CD4-positive, alpha-beta memory T cell (primary cell): ENCODE data around the gene RSU1. TPM values are rescaled to one million over a fixed set of nuclear protein-coding genes. Genes with fewer than 3 reads are reported as not detected.

Experiments
- CTCF ChIA-PET: fragments of 350-600 bp; sonication (Branson Sonifier 250); formaldehyde crosslinking; loops from one replicate; lab custom pipeline; 2021; ENCODE audit warnings: inconsistent platforms; ENCODE audit not compliant: partially characterized antibody; lab: Charles Lee
- POLR2A ChIA-PET: fragments of 350-600 bp; sonication (Branson Sonifier 250); formaldehyde crosslinking; loops from one replicate; lab custom pipeline; 2021; ENCODE audit not compliant: partially characterized antibody; lab: Charles Lee
- DNase-seq, 5 donors: peaks; one replicate each; pipeline versions ENCODE4 v3.0.0 to v3.0.0-alpha.2; 2020 to 2022; ENCODE audit warnings: mixed read lengths in 1 of 5
- H3K27ac ChIP-seq: one replicate; pipeline ENCODE4 v1.7.0; 2013; ENCODE audit warnings: low read depth, low read length
- H3K27me3 ChIP-seq: 2 replicates; pipeline ENCODE4 v1.7.0; 2013; ENCODE audit warnings: mild to moderate bottlenecking, low read length, moderate library complexity; ENCODE audit not compliant: insufficient read depth
- H3K36me3 ChIP-seq: 2 replicates; pipeline ENCODE4 v1.7.0; 2013; ENCODE audit warnings: mild to moderate bottlenecking, low read length, moderate library complexity; ENCODE audit not compliant: insufficient read depth
- H3K4me1 ChIP-seq: 2 replicates; pipeline ENCODE4 v1.7.0; 2013; ENCODE audit warnings: mild to moderate bottlenecking, low read length, moderate library complexity; ENCODE audit not compliant: insufficient read depth
- H3K4me3 ChIP-seq, 2 donors: one replicate each; pipeline ENCODE4 v1.7.0; 2013; ENCODE audit warnings: low read length in 2 of 2, mild to moderate bottlenecking in 1 of 2
- H3K9me3 ChIP-seq, 2 donors: one replicate each; pipeline ENCODE4 v1.7.0; 2013; ENCODE audit warnings: low read length in 2 of 2, control low read depth in 1 of 2; ENCODE audit not compliant: control insufficient read depth in 1 of 2
- H3K27ac Mint-ChIP-seq, 7 donors: one replicate each; pipeline ENCODE4 v1.8.0; 2020 to 2021; ENCODE audit warnings: mixed read lengths in 7 of 7, mild to moderate bottlenecking in 6 of 7, inconsistent platforms in 3 of 7, moderate library complexity in 3 of 7
- H3K27me3 Mint-ChIP-seq, 2 donors: one replicate each; pipeline ENCODE4 v1.8.0; 2020 to 2021; ENCODE audit warnings: mixed read lengths in 2 of 2
- H3K36me3 Mint-ChIP-seq, 2 donors: one replicate each; pipeline ENCODE4 v1.8.0; 2020 to 2021; ENCODE audit warnings: mixed read lengths in 2 of 2, inconsistent platforms in 1 of 2, mild to moderate bottlenecking in 1 of 2
- H3K4me1 Mint-ChIP-seq, 4 donors: one replicate each; pipeline ENCODE4 v1.8.0; 2020 to 2021; ENCODE audit warnings: mixed read lengths in 4 of 4, mild to moderate bottlenecking in 1 of 4
- H3K4me3 Mint-ChIP-seq, 8 donors: one replicate each; pipeline ENCODE4 v1.8.0; 2020 to 2021; ENCODE audit warnings: mixed read lengths in 8 of 8, mild to moderate bottlenecking in 7 of 8, moderate library complexity in 6 of 8, inconsistent platforms in 3 of 8
- H3K9me3 Mint-ChIP-seq, 8 donors: one replicate each; pipeline ENCODE4 v1.8.0; 2020 to 2021; ENCODE audit warnings: mixed read lengths in 8 of 8, mild to moderate bottlenecking in 5 of 8, inconsistent platforms in 3 of 8, moderate library complexity in 1 of 8
- intact Hi-C: fragments of 100-400 bp; cut with micrococcal nuclease; formaldehyde crosslinking; loops from one replicate; pipeline ENCODE4 v1.15.1; 2023
- polyA plus RNA-seq, 2 donors: library from polyadenylated mRNA; unstranded; fragments of 300-500 nt; fragmentation: Illumina TruSeq; gene quantifications; one replicate each; pipeline ENCODE4 v1.2.3, GENCODE V29; 2021
- total RNA-seq, 2 experiments: library from RNA; stranded (reverse); gene quantifications; one replicate each; pipeline ENCODE4 v1.2.3, GENCODE V29; 2021

RSU1 gene
- total and polyA plus RNA-seq, 4 experiments from 2014 or later, result 53.6 to 186 (median 95.1) TPM

DNA sequence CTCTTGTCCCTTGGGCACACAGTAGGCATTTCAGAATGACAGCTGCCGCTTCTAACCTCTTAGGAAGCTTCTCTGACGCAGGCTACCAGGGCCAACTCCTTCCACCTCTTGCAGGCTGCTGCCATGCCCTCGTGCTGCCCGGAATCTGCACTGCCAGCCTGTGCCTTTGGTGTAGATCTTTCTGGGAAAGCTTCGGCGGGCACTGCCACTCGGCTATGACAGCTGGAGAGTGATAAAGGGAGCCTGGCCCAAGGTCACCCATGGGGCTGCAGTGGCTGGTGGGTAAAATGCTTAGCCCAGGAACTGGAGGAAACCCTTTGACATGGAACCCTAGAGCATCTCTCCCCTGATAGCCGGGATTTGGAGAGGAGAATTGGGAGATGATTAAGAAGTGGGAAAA is 217.6 kb downstream of the RSU1 start:
- peaks cover 0 to 4% (median 0%) of the 10 kb centered on the region in 4 donors for H3K4me1 Mint-ChIP-seq
- CTCF ChIA-PET, result interaction anchor here (1.0 kb wide), 1 partner anchor 14 kb away, joined by 6 read pairs; no protein-coding TSS in a partner anchor

DNA sequence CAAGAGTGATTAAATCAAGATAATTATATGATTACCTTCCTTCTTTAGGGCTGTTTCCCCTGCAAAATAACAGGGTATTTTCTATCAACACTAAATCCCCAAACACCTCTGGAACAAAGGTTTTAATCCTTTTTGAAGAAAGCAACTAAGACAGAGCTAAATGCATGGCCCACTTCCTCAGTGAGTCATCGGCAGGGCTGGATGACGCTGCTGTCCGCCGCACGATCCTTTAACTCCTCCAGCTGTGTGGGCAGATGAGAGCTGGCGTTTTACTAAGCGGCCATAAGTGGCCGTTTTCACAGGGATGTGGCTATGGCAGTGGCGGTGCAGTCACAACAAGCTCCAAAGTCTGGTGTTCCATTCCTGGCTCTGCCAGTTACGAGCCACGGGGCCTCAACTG is 219.6 kb downstream of the RSU1 start:
- Mint-ChIP-seq H3K9me3 (peaks cover 0 to 8% (median 0%) of the 10 kb centered on the region in 8 donors), H3K36me3 (peaks cover 51 to 75% of the 10 kb centered on the region in 2 donors), H3K4me1 (peaks cover 0 to 2% (median 0%) of the 10 kb centered on the region in 4 donors), H3K4me3 (no peak overlapping the region), H3K27ac (no peak overlapping the region), H3K27me3 (no peaks in the 10 kb centered on the region)
- H3K4me3 ChIP-seq, result no peak overlapping the region
- H3K9me3 ChIP-seq, result no peaks in the 10 kb centered on the region
- intact Hi-C loops, result no loop called here
- H3K27me3 ChIP-seq, result no peaks in the 10 kb centered on the region
- H3K36me3 ChIP-seq, result peaks cover 7% of the 10 kb centered on the region
- no peaks in the 10 kb centered on the region for H3K4me1 ChIP-seq
- ChIA-PET CTCF (no interaction called here), POLR2A (no interaction called here)
- no peak for DNase-seq
- H3K27ac ChIP-seq, result no peak overlapping the region

More for the DNA sequence above, 217.6 kb downstream of the RSU1 start:
- POLR2A ChIA-PET, result no interaction called here
- no peak overlapping the region for H3K4me3 Mint-ChIP-seq
- Histone ChIP-seq H3K9me3 (no peaks in the 10 kb centered on the region), H3K27me3 (no peaks in the 10 kb centered on the region), H3K27ac (no peak overlapping the region), H3K36me3 (no peaks in the 10 kb centered on the region), H3K4me1 (no peaks in the 10 kb centered on the region), H3K4me3 (no peak overlapping the region)
- H3K9me3 Mint-ChIP-seq, result no peaks in the 10 kb centered on the region
- no peak for DNase-seq
- intact Hi-C loops, result no loop called here
- H3K36me3 Mint-ChIP-seq, result peaks cover 47 to 67% of the 10 kb centered on the region in 2 donors
- no peaks in the 10 kb centered on the region for H3K27me3 Mint-ChIP-seq
- peak overlapping the region in 1 of 7 donors; percentile 7 for H3K27ac Mint-ChIP-seq

DNA sequence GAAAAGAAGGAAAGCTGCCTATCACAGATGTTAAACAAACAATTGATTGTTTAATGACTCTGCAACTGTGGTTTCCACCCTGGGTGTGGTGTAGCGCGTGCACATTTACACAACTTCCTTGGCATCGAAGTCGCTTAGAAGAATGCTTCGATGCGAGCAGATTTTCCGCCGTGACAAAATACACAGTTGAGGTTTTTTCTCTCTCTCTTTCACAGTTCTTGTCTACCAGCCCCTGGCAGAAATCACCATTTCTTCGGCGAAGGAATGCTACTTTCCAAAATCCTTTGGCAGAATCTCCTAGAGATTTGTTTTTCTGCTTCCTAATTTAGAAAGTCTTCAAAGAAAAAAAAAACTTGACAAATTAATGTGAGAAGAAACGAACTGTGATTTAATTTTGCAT is 224.8 kb downstream of the RSU1 start:
- H3K4me3 Mint-ChIP-seq, result no peak overlapping the region
- peaks cover 0 to 8% (median 0%) of the 10 kb centered on the region in 8 donors for H3K9me3 Mint-ChIP-seq
- Histone ChIP-seq H3K27ac (no peak overlapping the region), H3K27me3 (no peaks in the 10 kb centered on the region), H3K4me3 (no peak overlapping the region), H3K36me3 (peaks cover 10% of the 10 kb centered on the region), H3K4me1 (no peaks in the 10 kb centered on the region), H3K9me3 (no peaks in the 10 kb centered on the region)
- peaks cover 45 to 46% of the 10 kb centered on the region in 2 donors for H3K36me3 Mint-ChIP-seq
- H3K27ac Mint-ChIP-seq, result no peak overlapping the region
- CTCF ChIA-PET, result no interaction called here
- POLR2A ChIA-PET, result no interaction called here
- no peak for DNase-seq
- no peaks in the 10 kb centered on the region for H3K27me3 Mint-ChIP-seq
- H3K4me1 Mint-ChIP-seq, result peaks cover 0 to 1% (median 0%) of the 10 kb centered on the region in 4 donors
- intact Hi-C loops, result no loop called here

DNA sequence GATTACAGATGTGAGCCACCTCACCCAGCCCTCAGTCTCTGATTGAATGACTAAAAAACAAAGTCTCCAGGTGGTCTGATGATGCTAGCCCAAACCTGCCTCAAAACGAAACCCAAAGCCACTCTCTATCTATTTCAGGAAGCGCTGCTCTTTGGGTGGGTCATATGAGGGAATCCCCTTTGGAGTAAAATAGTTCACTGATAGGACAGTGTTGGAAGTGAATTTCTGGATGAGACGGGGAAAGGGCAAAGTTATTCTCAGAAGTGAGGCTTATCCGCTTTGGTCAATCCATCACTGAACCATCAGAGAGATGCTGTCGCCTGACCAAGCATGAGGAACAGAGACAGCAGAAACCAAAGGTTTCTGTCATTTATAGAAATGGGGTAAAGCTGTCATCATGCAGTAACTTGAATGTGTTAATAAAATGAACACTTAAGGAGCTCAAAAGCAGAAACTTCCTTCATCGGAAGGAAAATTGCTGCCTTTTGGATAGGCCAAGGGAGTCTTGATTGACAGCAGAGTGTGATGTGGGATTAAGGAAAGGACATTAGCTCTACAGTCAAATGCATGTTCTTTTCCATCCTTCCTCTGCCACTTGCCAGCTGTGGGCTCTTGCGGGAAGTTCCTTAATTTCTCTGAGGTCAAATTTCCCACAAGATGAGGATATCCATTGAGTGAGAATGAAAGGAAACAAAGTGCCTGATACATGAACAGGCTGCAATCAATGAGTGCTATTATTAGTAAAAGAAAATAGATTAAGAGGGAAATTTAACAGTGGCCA is 230.7 kb downstream of the RSU1 start:
- Mint-ChIP-seq H3K36me3 (peaks cover 5 to 8% of the 10 kb centered on the region in 2 donors), H3K9me3 (peaks cover 0 to 5% (median 1%) of the 10 kb centered on the region in 8 donors), H3K4me3 (no peak overlapping the region), H3K27me3 (peaks cover 3% of the 10 kb centered on the region in 2 donors), H3K27ac (peak overlapping the region in 1 of 7 donors; percentile 10), H3K4me1 (peaks cover 0 to 1% (median 0%) of the 10 kb centered on the region in 4 donors)
- DNase-seq, result no peak
- no peaks in the 10 kb centered on the region for H3K27me3 ChIP-seq
- no peaks in the 10 kb centered on the region for H3K4me1 ChIP-seq
- ChIA-PET CTCF (no interaction called here), POLR2A (no interaction called here)
- intact Hi-C loops, result no loop called here
- H3K9me3 ChIP-seq, result no peaks in the 10 kb centered on the region
- no peaks in the 10 kb centered on the region for H3K36me3 ChIP-seq
- no peak overlapping the region for H3K4me3 ChIP-seq
- no peak overlapping the region for H3K27ac ChIP-seq

DNA sequence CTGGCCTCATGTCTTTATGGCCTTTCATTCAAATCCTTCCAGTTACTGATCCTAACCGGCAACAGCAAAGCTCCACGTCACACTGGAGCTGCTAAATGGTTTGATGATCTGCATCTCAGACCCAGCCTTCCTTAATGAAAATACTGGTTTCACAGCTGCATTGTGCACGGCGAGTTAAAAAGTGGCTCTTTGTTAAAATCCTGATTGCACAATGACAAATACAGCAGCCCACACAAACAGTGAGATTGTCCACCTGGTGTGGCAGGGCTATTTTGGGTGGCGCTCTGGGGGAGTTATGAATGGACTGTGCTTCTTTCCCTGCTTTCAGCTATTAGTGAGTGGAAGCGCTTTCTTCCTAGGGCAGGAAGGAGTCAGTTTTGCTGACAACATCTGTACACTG is 232.1 kb downstream of the RSU1 start:
- POLR2A ChIA-PET, result no interaction called here
- peaks cover 0 to 8% (median 2%) of the 10 kb centered on the region in 8 donors for H3K9me3 Mint-ChIP-seq

DNA sequence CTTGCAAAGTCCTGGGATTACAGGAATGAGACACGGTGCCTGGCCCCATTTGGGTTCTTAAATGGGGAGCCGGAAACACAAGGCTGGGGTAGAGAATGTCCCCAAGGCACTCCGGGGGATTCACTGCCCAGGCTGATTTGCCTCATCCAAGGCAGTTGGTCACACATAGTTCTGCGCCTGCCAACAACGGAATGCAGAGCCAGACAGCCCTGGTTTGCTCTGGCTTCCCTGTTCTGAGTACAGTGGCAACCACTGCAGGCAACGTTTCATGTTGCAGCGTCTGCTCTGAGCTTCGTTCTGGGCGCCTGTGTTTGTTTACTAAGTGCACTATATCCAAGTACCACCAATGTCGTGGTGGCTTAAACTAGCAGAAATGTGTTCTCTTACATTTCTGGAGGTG is 233.8 kb downstream of the RSU1 start:
- DNase-seq, result no peak
- ChIA-PET POLR2A (no interaction called here), CTCF (no interaction called here)
- H3K36me3 Mint-ChIP-seq, result no peaks in the 10 kb centered on the region
- Histone ChIP-seq H3K4me1 (no peaks in the 10 kb centered on the region), H3K27ac (no peak overlapping the region), H3K36me3 (no peaks in the 10 kb centered on the region), H3K4me3 (no peak overlapping the region), H3K9me3 (no peaks in the 10 kb centered on the region), H3K27me3 (no peaks in the 10 kb centered on the region)
- no peak overlapping the region for H3K27ac Mint-ChIP-seq
- no peaks in the 10 kb centered on the region for H3K4me1 Mint-ChIP-seq
- no peak overlapping the region for H3K4me3 Mint-ChIP-seq
- peaks cover 0 to 8% (median 1%) of the 10 kb centered on the region in 8 donors for H3K9me3 Mint-ChIP-seq
- intact Hi-C loops, result no loop called here
- H3K27me3 Mint-ChIP-seq, result peaks cover 14 to 15% of the 10 kb centered on the region in 2 donors

More for the DNA sequence above, 232.1 kb downstream of the RSU1 start:
- Histone ChIP-seq H3K36me3 (no peaks in the 10 kb centered on the region), H3K27me3 (no peaks in the 10 kb centered on the region), H3K9me3 (no peaks in the 10 kb centered on the region), H3K4me1 (no peaks in the 10 kb centered on the region), H3K4me3 (no peak overlapping the region), H3K27ac (no peak overlapping the region)
- Mint-ChIP-seq H3K4me3 (no peak overlapping the region), H3K36me3 (no peaks in the 10 kb centered on the region), H3K27ac (no peak overlapping the region), H3K27me3 (peaks cover 6 to 13% of the 10 kb centered on the region in 2 donors), H3K4me1 (peaks cover 0 to 1% (median 0%) of the 10 kb centered on the region in 4 donors)
- CTCF ChIA-PET, result interaction anchor here (1.1 kb wide), 1 partner anchor 10 kb away, joined by 3 read pairs; no protein-coding TSS in a partner anchor
- DNase-seq, result no peak
- intact Hi-C loops, result no loop called here

DNA sequence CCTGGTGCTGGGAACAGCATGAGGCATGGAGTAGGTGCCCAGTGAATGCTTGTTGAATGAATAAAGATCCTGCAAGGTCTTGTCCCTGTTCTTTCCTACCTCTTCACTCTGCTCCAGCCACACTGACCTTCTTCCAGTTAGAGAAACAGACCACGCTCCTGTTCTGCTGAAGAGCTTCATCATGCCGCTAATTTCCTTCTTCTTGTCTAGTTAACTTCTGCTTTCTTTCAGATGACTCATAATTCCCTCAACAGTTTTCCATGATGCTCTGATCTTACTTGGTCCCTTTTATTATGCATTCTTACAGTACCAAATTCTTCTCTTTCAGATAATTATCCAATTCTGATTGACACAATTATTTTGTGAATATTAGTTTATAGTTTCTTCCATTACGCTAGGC is 236.0 kb downstream of the RSU1 start:
- H3K4me3 ChIP-seq, result no peak overlapping the region
- peaks cover 14 to 15% of the 10 kb centered on the region in 2 donors for H3K27me3 Mint-ChIP-seq
- H3K27ac ChIP-seq, result no peak overlapping the region
- no peak for DNase-seq
- H3K4me1 ChIP-seq, result no peaks in the 10 kb centered on the region
- H3K27ac Mint-ChIP-seq, result no peak overlapping the region
- no peak overlapping the region for H3K4me3 Mint-ChIP-seq
- intact Hi-C loops, result no loop called here
- ChIA-PET POLR2A (no interaction called here), CTCF (no interaction called here)
- H3K36me3 ChIP-seq, result no peaks in the 10 kb centered on the region
- no peaks in the 10 kb centered on the region for H3K36me3 Mint-ChIP-seq
- H3K4me1 Mint-ChIP-seq, result no peaks in the 10 kb centered on the region
- H3K9me3 Mint-ChIP-seq, result peaks cover 0 to 8% (median 1%) of the 10 kb centered on the region in 8 donors
- H3K9me3 ChIP-seq, result no peaks in the 10 kb centered on the region
- no peaks in the 10 kb centered on the region for H3K27me3 ChIP-seq
